ENCODE results near the gene IPO9. TPM values are rescaled to one million over a fixed set of nuclear protein-coding genes. Genes with fewer than 3 reads are reported as not detected.

IPO9 gene
- total RNA-seq, 1 experiment from 2014 or later: 80.6 TPM

GRCh38 chr1:201827321-201828216, 1.4 kb upstream of the IPO9 start:
- CTCF ChIA-PET: no interaction called here
- POLR2A ChIA-PET: no interaction called here
- RAD21 ChIA-PET (ENCODE audit: low non-redundant PET in 1 of 2, low total read pairs in 2 of 2, uncharacterized antibody in 2 of 2, unreplicated experiment in 2 of 2): no interaction called here
- no TSS peak for BruUV-seq (replicated peaks)
- no peak for ATAC-seq
- Histone ChIP-seq H4K20me1 (ENCODE audit: insufficient read depth) (no peaks in the 10 kb centered on the region; the same call in 1 of the 2 replicates), H3K4me2 (ENCODE audit: low read length) (no peak overlapping the region), H3K79me2 (ENCODE audit: insufficient read depth, low read length) (peaks cover 36% of the 10 kb centered on the region), H2AFZ (ENCODE audit: low read depth, low read length, poor library complexity, severe bottlenecking) (no peak overlapping the region), H3K27me3 (ENCODE audit: insufficient read depth, low read length) (no peaks in the 10 kb centered on the region), H3K9me2 (ENCODE audit: insufficient read depth) (no peaks in the 10 kb centered on the region), H3K9me3 (ENCODE audit: control insufficient read depth in 1 of 2, insufficient read depth in 1 of 2, low read depth in 1 of 2, low read length in 2 of 2) (no peaks in the 10 kb centered on the region), H3K4me3 (replicated peaks in 1 of 2; ENCODE audit: low read depth in 1 of 2, low read length in 2 of 2) (no peak overlapping the region), H3K27ac (ENCODE audit: low read depth, low read length) (no peak overlapping the region), H3K36me3 (ENCODE audit: control insufficient read depth in 1 of 2, insufficient read depth in 2 of 2, low read length in 2 of 2) (0 out of 4 replicates have a peak, but pooled peaks cover 0 to 7% of the 10 kb centered on the region in 2 experiments), H3K4me1 (ENCODE audit: control insufficient read depth in 1 of 2, insufficient read depth in 2 of 2, low read length in 2 of 2) (peaks cover 8 to 18% of the 10 kb centered on the region in 2 experiments), H3K9ac (ENCODE audit: low read length) (no peak overlapping the region)
- no peak for TF ChIP-seq ZNF274 (IDR thresholded peaks at IDR 0.05; ENCODE audit: low read depth, low read length)
- TF ChIP-seq TCF7L2 (IDR thresholded peaks at IDR 0.05; ENCODE audit: borderline replicate concordance, extremely low read depth, insufficient read depth, insufficient read length): no peak
- TF ChIP-seq YY1 (IDR thresholded peaks at IDR 0.05; ENCODE audit: extremely low read depth, insufficient replicate concordance, low read depth, low read length): no peak
- TF ChIP-seq SIN3A (IDR thresholded peaks at IDR 0.05; ENCODE audit: low read depth): no peak
- TF ChIP-seq EGR1 (IDR thresholded peaks at IDR 0.05; ENCODE audit: low read depth): no peak
- intact Hi-C loops (cut with micrococcal nuclease): no loop called here
- no peak for DNase-seq (ENCODE audit: low read depth, low spot score)

- H3K4me2 ChIP-seq (ENCODE audit: low read length): peak overlapping the region; percentile 43
- peaks cover 8 to 18% of the 10 kb centered on the region in 2 experiments for H3K4me1 ChIP-seq (ENCODE audit: control insufficient read depth in 1 of 2, insufficient read depth in 2 of 2, low read length in 2 of 2)
- no peaks in the 10 kb centered on the region for H3K9me3 ChIP-seq (ENCODE audit: control insufficient read depth in 1 of 2, insufficient read depth in 1 of 2, low read depth in 1 of 2, low read length in 2 of 2)
- peaks cover 43% of the 10 kb centered on the region for H3K79me2 ChIP-seq (ENCODE audit: insufficient read depth, low read length)
- POLR2A ChIA-PET: interaction anchor here (1.4 kb wide), 1 partner anchor 22 kb away, joined by 4 read pairs; no protein-coding TSS in a partner anchor
- no peak overlapping the region for H3K27ac ChIP-seq (ENCODE audit: low read depth, low read length)
- DNase-seq (ENCODE audit: low read depth, low spot score) (no peak), ATAC-seq (no peak)
- H3K27me3 ChIP-seq (ENCODE audit: insufficient read depth, low read length): no peaks in the 10 kb centered on the region
- H4K20me1 ChIP-seq (ENCODE audit: insufficient read depth): no peaks in the 10 kb centered on the region; the same call in 1 of the 2 replicates
- CTCF ChIA-PET: no interaction called here
- H3K36me3 ChIP-seq (ENCODE audit: control insufficient read depth in 1 of 2, insufficient read depth in 2 of 2, low read length in 2 of 2): 0 out of 4 replicates have a peak, but pooled peaks cover 0 to 7% of the 10 kb centered on the region in 2 experiments
- intact Hi-C loops (cut with micrococcal nuclease): no loop called here
- peak overlapping the region; percentile 27 for H3K9ac ChIP-seq (ENCODE audit: low read length)
- RAD21 ChIA-PET (ENCODE audit: low non-redundant PET in 1 of 2, low total read pairs in 2 of 2, uncharacterized antibody in 2 of 2, unreplicated experiment in 2 of 2): interaction anchor here in 1 of 2 experiments (1.0 kb wide), 1 partner anchor 68 kb away, joined by 3 read pairs; no protein-coding TSS in a partner anchor
- H3K4me3 ChIP-seq (replicated peaks in 1 of 2; ENCODE audit: low read depth in 1 of 2, low read length in 2 of 2): peak overlapping the region; percentile 10 to 84; a peak in 3 of 4 replicates
- H2AFZ ChIP-seq (ENCODE audit: low read depth, low read length, poor library complexity, severe bottlenecking): no peak overlapping the region
- TSS peak; percentile 36 for BruUV-seq (replicated peaks)
- TF ChIP-seq ZFX (IDR thresholded peaks at IDR 0.05): no peak
- no peak for TF ChIP-seq ZBTB33 (IDR thresholded peaks at IDR 0.05; ENCODE audit: extremely low read depth, insufficient replicate concordance, low read length)
- no peak for TF ChIP-seq SIN3A (IDR thresholded peaks at IDR 0.05; ENCODE audit: low read depth)
- TF ChIP-seq POLR2AphosphoS5 (IDR thresholded peaks at IDR 0.05; ENCODE audit: low read depth, low read length): no peak
- TF ChIP-seq MAX (IDR thresholded peaks at IDR 0.05): no peak
- TF ChIP-seq RAD21 (IDR thresholded peaks at IDR 0.05; ENCODE audit: low read depth): no peak
- TF ChIP-seq EGR1 (IDR thresholded peaks at IDR 0.05; ENCODE audit: low read depth): no peak
- no peaks in the 10 kb centered on the region for H3K9me2 ChIP-seq (ENCODE audit: insufficient read depth)
These were observed 639 bp upstream of the IPO9 start for GRCh38 chr1:201828217-201828819.
